ENCODE data around the gene ARFRP1. TPM values are rescaled to one million over a fixed set of nuclear protein-coding genes. Genes with fewer than 3 reads are reported as not detected.

Gene ARFRP1
- total RNA-seq, 6 experiments from 2014 or later: 16.0 to 22.2 (median 20.2) TPM

- Histone ChIP-seq H3K4me3 (no peak overlapping the region), H3K27me3 (no peaks in the 10 kb centered on the region), H3K4me1 (peaks cover 0 to 18% (median 4%) of the 10 kb centered on the region in 4 donors), H3K9me3 (no peaks in the 10 kb centered on the region), H3K36me3 (peaks cover 0 to 23% (median 8%) of the 10 kb centered on the region in 4 donors), H3K27ac (no peak overlapping the region)
- no peak for ATAC-seq
- 82% methylated on average over 9 of the region's 17 CpGs for WGBS (ENCODE audit: insufficient coverage, low coverage, low lambda C conversion rate, missing lambda C conversion rate)
- intact Hi-C loops (cut with DNase I): no loop called here
- peak in 2 of 3 donors; percentile 14 to 32 for DNase-seq
- TF ChIP-seq POLR2A (IDR thresholded peaks at IDR 0.05) (no peak), CTCF (IDR thresholded peaks at IDR 0.05) (no peak)
Measured at GRCh38 chr20:63709149-63709527, 1.4 kb upstream of the ARFRP1 start.

GRCh38 chr20:63708301-63709148 lies 749 bp upstream of the ARFRP1 start:
- WGBS (ENCODE audit: insufficient coverage, low coverage, low lambda C conversion rate, missing lambda C conversion rate): 26% methylated on average over 19 of the region's 67 CpGs

GRCh38 chr20:63706852-63707557 lies 771 bp downstream of the ARFRP1 start:
- H3K27me3 ChIP-seq: no peaks in the 10 kb centered on the region
- peak; percentile 73 to 77 (median 74) for DNase-seq
- TF ChIP-seq CTCF (IDR thresholded peaks at IDR 0.05) (peak; percentile 40 to 57 (median 51)), POLR2A (IDR thresholded peaks at IDR 0.05) (no peak)
- no peaks in the 10 kb centered on the region for H3K9me3 ChIP-seq
- under 1% methylated on average over 16 of the region's 56 CpGs for WGBS (ENCODE audit: insufficient coverage, low coverage, low lambda C conversion rate, missing lambda C conversion rate)
- H3K4me1 ChIP-seq: peaks cover 0 to 18% (median 4%) of the 10 kb centered on the region in 4 donors
- intact Hi-C loops (cut with DNase I): no loop called here
- H3K36me3 ChIP-seq: peaks cover 0 to 24% (median 9%) of the 10 kb centered on the region in 4 donors
- H3K27ac ChIP-seq: peak overlapping the region; percentile 67 to 86 (median 79)
- peak overlapping the region; percentile 98 to 99 (median 99) for H3K4me3 ChIP-seq
- ATAC-seq: peak; percentile 58 to 74 (median 70)

More at GRCh38 chr20:63708301-63709148, 749 bp upstream of the ARFRP1 start:
- H3K36me3 ChIP-seq: peaks cover 0 to 24% (median 9%) of the 10 kb centered on the region in 4 donors
- H3K4me3 ChIP-seq: peak overlapping the region; percentile 98 to 99 (median 99)
- H3K4me1 ChIP-seq: peaks cover 0 to 18% (median 4%) of the 10 kb centered on the region in 4 donors
- ATAC-seq: no peak
- TF ChIP-seq POLR2A (IDR thresholded peaks at IDR 0.05) (no peak), CTCF (IDR thresholded peaks at IDR 0.05) (no peak)
- intact Hi-C loops (cut with DNase I): no loop called here
- H3K27me3 ChIP-seq: no peaks in the 10 kb centered on the region
- peak overlapping the region in 2 of 3 donors; percentile 79 to 86 for H3K27ac ChIP-seq
- no peaks in the 10 kb centered on the region for H3K9me3 ChIP-seq
- peak; percentile 28 to 61 (median 56) for DNase-seq

GRCh38 chr20:63706027-63706695 lies 1.6 kb downstream of the ARFRP1 start:
- peak overlapping the region in 1 of 3 donors; percentile 86 for H3K27ac ChIP-seq
- H3K36me3 ChIP-seq: peaks cover 0 to 24% (median 8%) of the 10 kb centered on the region in 4 donors
- H3K27me3 ChIP-seq: no peaks in the 10 kb centered on the region
- peaks cover 0 to 18% (median 4%) of the 10 kb centered on the region in 4 donors for H3K4me1 ChIP-seq
- peak in 1 of 3 donors; percentile 45 for DNase-seq
- TF ChIP-seq CTCF (IDR thresholded peaks at IDR 0.05) (no peak), POLR2A (IDR thresholded peaks at IDR 0.05) (no peak)
- WGBS (ENCODE audit: insufficient coverage, low coverage, low lambda C conversion rate, missing lambda C conversion rate): 67% methylated on average over 5 of the region's 12 CpGs
- intact Hi-C loops (cut with DNase I): no loop called here
- ATAC-seq: no peak
- peak overlapping the region; percentile 98 to 99 (median 99) for H3K4me3 ChIP-seq
- H3K9me3 ChIP-seq: no peaks in the 10 kb centered on the region

All from right lobe of liver (tissue), 6 donors.